ENCODE data around the gene CHIC2.

CHIC2 gene

GRCh38 chr4:54014666-54015160 lies 49.7 kb downstream of the CHIC2 start:
- TF ChIP-seq CTCF (IDR thresholded peaks at IDR 0.05; ENCODE audit: extremely low read depth, insufficient read depth, missing control alignments): no peak
- DNase-seq (ENCODE audit: low spot score): no peak
- in situ Hi-C loops (cut with MboI; ENCODE audit: low pct_unique_long_range_greater_than_20kb, low sequenced_read_pairs, unreplicated experiment): no loop called here

- DNase-seq (ENCODE audit: low spot score): no peak
- in situ Hi-C loops (cut with MboI; ENCODE audit: low pct_unique_long_range_greater_than_20kb, low sequenced_read_pairs, unreplicated experiment): no loop called here
- TF ChIP-seq CTCF (IDR thresholded peaks at IDR 0.05; ENCODE audit: extremely low read depth, insufficient read depth, missing control alignments): no peak
These were observed 53.2 kb downstream of the CHIC2 start for GRCh38 chr4:54011201-54011600.

DNA sequence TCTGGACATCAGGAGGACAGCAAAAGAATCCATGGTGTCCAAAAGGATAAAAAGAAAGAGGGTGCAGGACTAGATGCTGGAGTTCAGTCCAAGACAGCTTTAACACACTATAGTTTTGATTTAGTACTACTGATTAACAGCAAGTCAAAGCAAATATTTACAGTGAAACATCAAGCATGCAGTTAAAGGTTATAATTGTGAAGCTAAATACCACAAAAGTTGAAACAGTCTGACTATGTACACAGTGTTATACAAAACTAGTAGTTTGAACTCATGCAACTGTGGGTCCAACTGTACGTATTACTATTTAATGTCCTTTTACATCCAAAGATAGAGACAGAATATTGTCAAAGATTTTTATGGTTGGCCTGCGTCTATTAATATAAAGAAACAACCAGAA lies 57.6 kb downstream of the CHIC2 start:
- DNase-seq (ENCODE audit: low spot score): no peak
- in situ Hi-C loops (cut with MboI; ENCODE audit: low pct_unique_long_range_greater_than_20kb, low sequenced_read_pairs, unreplicated experiment): no loop called here
- no peak for TF ChIP-seq CTCF (IDR thresholded peaks at IDR 0.05; ENCODE audit: extremely low read depth, insufficient read depth, missing control alignments)

DNA sequence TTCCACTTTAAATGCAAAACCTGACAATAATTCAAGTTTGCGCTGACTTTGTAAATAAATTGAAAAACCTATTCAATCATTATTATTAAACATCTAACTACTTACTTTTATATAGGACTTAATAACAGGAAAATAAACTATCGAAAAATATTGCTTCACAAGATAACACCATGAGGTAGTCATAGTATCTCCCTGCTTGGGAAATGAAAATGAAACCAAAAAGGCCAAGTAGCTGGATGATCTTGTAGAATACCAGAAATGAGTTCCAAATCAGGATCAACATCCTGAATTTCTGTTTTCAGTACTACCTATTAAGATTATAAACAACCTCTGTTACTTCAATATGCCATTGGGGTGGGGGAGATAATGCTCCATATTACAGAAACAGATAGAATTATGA lies 58.9 kb downstream of the CHIC2 start:
- no peak for DNase-seq (ENCODE audit: low spot score)
- in situ Hi-C loops (cut with MboI; ENCODE audit: low pct_unique_long_range_greater_than_20kb, low sequenced_read_pairs, unreplicated experiment): no loop called here
- no peak for TF ChIP-seq CTCF (IDR thresholded peaks at IDR 0.05; ENCODE audit: extremely low read depth, insufficient read depth, missing control alignments)

- in situ Hi-C loops (cut with MboI; ENCODE audit: low pct_unique_long_range_greater_than_20kb, low sequenced_read_pairs, unreplicated experiment): no loop called here
- TF ChIP-seq CTCF (IDR thresholded peaks at IDR 0.05; ENCODE audit: extremely low read depth, insufficient read depth, missing control alignments): no peak
- no peak for DNase-seq (ENCODE audit: low spot score)
These were observed 59.9 kb downstream of the CHIC2 start for GRCh38 chr4:54004463-54004862.

DNA sequence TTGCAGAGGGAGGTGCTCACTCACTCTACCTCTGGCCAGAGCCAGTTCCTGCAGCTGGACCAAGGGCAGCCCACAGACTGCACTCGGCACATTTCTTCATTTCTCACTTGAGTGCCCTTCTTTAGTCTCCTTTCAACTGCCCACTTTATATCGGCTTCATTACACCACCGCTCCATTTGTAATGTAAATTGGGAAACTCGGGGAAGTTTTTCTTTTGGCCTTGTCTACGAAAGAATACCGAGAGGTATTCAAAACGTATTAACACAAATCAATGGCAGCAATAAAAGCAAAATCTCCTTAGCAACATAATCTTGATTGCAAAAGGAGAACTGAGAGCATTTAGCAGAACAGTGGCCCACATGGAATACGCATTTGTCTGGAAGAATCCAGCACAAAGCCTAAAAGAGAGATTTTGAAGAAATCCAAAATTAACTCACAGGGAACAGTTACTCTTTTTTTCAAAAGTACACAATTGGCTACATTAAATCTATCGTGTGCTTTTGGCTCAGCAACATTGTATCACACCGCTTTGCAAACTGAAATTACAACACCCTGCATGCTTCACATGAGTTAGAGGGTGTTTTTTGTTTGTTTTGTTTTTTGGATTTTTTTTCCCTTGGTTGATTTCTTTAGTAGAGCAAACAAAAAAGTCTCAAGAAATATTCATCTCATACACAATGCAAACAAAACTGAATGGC lies 62.6 kb downstream of the CHIC2 start:
- DNase-seq (ENCODE audit: low spot score): no peak
- TF ChIP-seq CTCF (IDR thresholded peaks at IDR 0.05; ENCODE audit: extremely low read depth, insufficient read depth, missing control alignments): no peak
- in situ Hi-C loops (cut with MboI; ENCODE audit: low pct_unique_long_range_greater_than_20kb, low sequenced_read_pairs, unreplicated experiment): no loop called here
